ENCODE results near the gene COL13A1. TPM values are rescaled to one million over a fixed set of nuclear protein-coding genes. Genes with fewer than 3 reads are reported as not detected.
A peak's percentile ranks its signal among the peaks of the same experiment; 100 is the strongest.

The COL13A1 gene
- total RNA-seq, 1 donor from 2014 or later = 0.86 TPM

- no peak overlapping the region for H2AFZ ChIP-seq (ENCODE audit: low read depth, low read length)
- Mint-ChIP-seq H3K9me3 (ENCODE audit: unreplicated experiment) (peaks cover 2% of the 10 kb centered on the region), H3K4me1 (ENCODE audit: low read depth, unreplicated experiment) (peaks cover 4% of the 10 kb centered on the region), H3K36me3 (ENCODE audit: low read depth, unreplicated experiment) (no peaks in the 10 kb centered on the region), H3K27me3 (ENCODE audit: low read depth, unreplicated experiment) (peaks cover 45% of the 10 kb centered on the region), H3K27ac (ENCODE audit: unreplicated experiment) (no peak overlapping the region), H3K4me3 (ENCODE audit: unreplicated experiment) (no peak overlapping the region)
- no peak overlapping the region for H3K27ac ChIP-seq (ENCODE audit: low read depth, low read length)
- no peak overlapping the region for H3K9ac ChIP-seq (ENCODE audit: low read length)
- peak; percentile 20 for DNase-seq (ENCODE audit: low read depth)
- H3K27me3 ChIP-seq (ENCODE audit: insufficient read depth, low read length) = no peaks in the 10 kb centered on the region
- H3K4me2 ChIP-seq (ENCODE audit: low read length) = no peak overlapping the region
- H3K4me1 ChIP-seq (ENCODE audit: insufficient read depth, low read length) = no peaks in the 10 kb centered on the region
- H3K79me2 ChIP-seq (ENCODE audit: insufficient read depth, low read length) = no peaks in the 10 kb centered on the region
- TF ChIP-seq EZH2 (IDR thresholded peaks at IDR 0.05; ENCODE audit: insufficient read depth, low read length) = no peak
- TF ChIP-seq, protein P1, sequence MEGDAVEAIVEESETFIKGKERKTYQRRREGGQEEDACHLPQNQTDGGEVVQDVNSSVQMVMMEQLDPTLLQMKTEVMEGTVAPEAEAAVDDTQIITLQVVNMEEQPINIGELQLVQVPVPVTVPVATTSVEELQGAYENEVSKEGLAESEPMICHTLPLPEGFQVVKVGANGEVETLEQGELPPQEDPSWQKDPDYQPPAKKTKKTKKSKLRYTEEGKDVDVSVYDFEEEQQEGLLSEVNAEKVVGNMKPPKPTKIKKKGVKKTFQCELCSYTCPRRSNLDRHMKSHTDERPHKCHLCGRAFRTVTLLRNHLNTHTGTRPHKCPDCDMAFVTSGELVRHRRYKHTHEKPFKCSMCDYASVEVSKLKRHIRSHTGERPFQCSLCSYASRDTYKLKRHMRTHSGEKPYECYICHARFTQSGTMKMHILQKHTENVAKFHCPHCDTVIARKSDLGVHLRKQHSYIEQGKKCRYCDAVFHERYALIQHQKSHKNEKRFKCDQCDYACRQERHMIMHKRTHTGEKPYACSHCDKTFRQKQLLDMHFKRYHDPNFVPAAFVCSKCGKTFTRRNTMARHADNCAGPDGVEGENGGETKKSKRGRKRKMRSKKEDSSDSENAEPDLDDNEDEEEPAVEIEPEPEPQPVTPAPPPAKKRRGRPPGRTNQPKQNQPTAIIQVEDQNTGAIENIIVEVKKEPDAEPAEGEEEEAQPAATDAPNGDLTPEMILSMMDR (IDR thresholded peaks at IDR 0.05; ENCODE audit: insufficient read depth, low read depth, low read length) = peak; percentile 50
- H3K4me3 ChIP-seq (ENCODE audit: insufficient read depth, low read depth, low read length) = no peak overlapping the region
- no peaks in the 10 kb centered on the region for H3K36me3 ChIP-seq (ENCODE audit: insufficient read depth, low read length)
- no peaks in the 10 kb centered on the region for H4K20me1 ChIP-seq (ENCODE audit: insufficient read depth, low read length)
- no peaks in the 10 kb centered on the region for H3K9me3 ChIP-seq (ENCODE audit: insufficient read depth, low read depth, low read length)
- FAIRE-seq = no peak
Measured at GRCh38 chr10:69901628-69902505, 100.2 kb downstream of the COL13A1 start.

DNA sequence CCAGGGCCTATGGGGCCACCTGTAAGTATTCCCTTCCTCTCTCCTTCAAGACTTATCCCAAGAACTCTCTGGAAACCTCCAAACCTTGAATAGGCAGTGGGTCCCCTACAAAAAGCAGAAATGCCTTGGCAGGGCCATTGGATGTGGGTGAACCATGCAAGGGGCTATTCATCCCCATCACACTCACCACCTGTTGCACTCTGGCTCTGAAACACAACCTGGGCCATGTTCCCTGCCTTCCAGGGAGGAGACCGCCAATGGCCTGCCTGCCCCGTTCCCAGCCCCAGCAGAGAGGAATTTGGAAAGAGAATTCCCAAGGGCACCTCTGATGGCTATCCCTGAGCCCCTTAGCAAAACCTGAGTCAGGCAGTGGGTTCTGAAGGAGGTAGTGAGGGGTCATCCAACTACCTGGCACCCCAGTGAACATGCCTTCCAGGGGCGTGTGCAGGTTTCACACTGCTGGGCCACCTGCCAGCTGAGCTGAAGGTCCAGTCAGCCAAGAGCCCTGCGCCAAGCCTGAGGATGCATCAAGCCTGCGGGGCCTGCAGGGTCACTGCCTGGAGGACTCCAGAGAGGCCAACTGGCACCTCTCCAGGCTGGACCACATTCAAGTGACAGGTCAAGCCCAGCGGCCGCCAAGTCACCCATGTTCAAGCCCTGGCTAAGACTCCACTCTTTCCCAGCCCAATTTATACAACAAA, 101.3 kb downstream of the COL13A1 start:
- Mint-ChIP-seq H3K36me3 (ENCODE audit: low read depth, unreplicated experiment) (no peaks in the 10 kb centered on the region), H3K4me1 (ENCODE audit: low read depth, unreplicated experiment) (peaks cover 4% of the 10 kb centered on the region), H3K4me3 (ENCODE audit: unreplicated experiment) (no peak overlapping the region), H3K27ac (ENCODE audit: unreplicated experiment) (no peak overlapping the region), H3K27me3 (ENCODE audit: low read depth, unreplicated experiment) (peaks cover 47% of the 10 kb centered on the region), H3K9me3 (ENCODE audit: unreplicated experiment) (peaks cover 2% of the 10 kb centered on the region)
- Histone ChIP-seq H3K9me3 (ENCODE audit: insufficient read depth, low read depth, low read length) (no peaks in the 10 kb centered on the region), H3K27me3 (ENCODE audit: insufficient read depth, low read length) (no peaks in the 10 kb centered on the region), H3K36me3 (ENCODE audit: insufficient read depth, low read length) (no peaks in the 10 kb centered on the region), H3K9ac (ENCODE audit: low read length) (no peak overlapping the region), H3K4me3 (ENCODE audit: insufficient read depth, low read depth, low read length) (no peak overlapping the region), H2AFZ (ENCODE audit: low read depth, low read length) (no peak overlapping the region), H3K4me2 (ENCODE audit: low read length) (no peak overlapping the region), H3K27ac (ENCODE audit: low read depth, low read length) (no peak overlapping the region), H3K79me2 (ENCODE audit: insufficient read depth, low read length) (no peaks in the 10 kb centered on the region), H4K20me1 (ENCODE audit: insufficient read depth, low read length) (no peaks in the 10 kb centered on the region), H3K4me1 (ENCODE audit: insufficient read depth, low read length) (no peaks in the 10 kb centered on the region)
- DNase-seq (ENCODE audit: low read depth) (no peak), FAIRE-seq (no peak)
- TF ChIP-seq EZH2 (IDR thresholded peaks at IDR 0.05; ENCODE audit: insufficient read depth, low read length) = no peak
- TF ChIP-seq, protein P1 (IDR thresholded peaks at IDR 0.05; ENCODE audit: insufficient read depth, low read depth, low read length) = no peak

Data from astrocyte (in vitro differentiated cells and primary cell).